IPS-18a (cell line): ENCODE measurements around the gene DDX24.

ENCODE experiments used
- H3K27ac ChIP-seq: one replicate; pipeline ENCODE4 v1.5.1; 2013; ENCODE audit warnings: low read length
- H3K27me3 ChIP-seq: one replicate; pipeline ENCODE4 v1.6.1; 2013; ENCODE audit warnings: mild to moderate bottlenecking, low read length; ENCODE audit not compliant: control insufficient read depth, insufficient read depth
- H3K36me3 ChIP-seq: one replicate; pipeline ENCODE4 v1.6.1; 2013; ENCODE audit warnings: low read depth, low read length; ENCODE audit not compliant: control insufficient read depth
- H3K4me1 ChIP-seq: one replicate; pipeline ENCODE4 v1.6.1; 2013; ENCODE audit warnings: low read depth, low read length; ENCODE audit not compliant: control insufficient read depth
- H3K4me3 ChIP-seq: one replicate; pipeline ENCODE4 v1.5.1; 2013; ENCODE audit warnings: low read length
- H3K9ac ChIP-seq: one replicate; pipeline ENCODE4 v1.6.1; 2013; ENCODE audit warnings: mild to moderate bottlenecking, low read length, moderate library complexity
- H3K9me3 ChIP-seq: one replicate; pipeline ENCODE4 v1.6.1; 2013; ENCODE audit warnings: low read depth, low read length; ENCODE audit not compliant: control insufficient read depth

DDX24 gene

GRCh38 chr14:94026173-94026888 lies 54.7 kb downstream of the DDX24 start, which contains the start of gene OTUB2:
OTUB2 (plus strand) TSS chr14:94026340; CDS start chr14:94026538, 198 bp downstream.
- H3K4me3 ChIP-seq = peak within 1 kb of the TSS; percentile 48
- H3K27ac ChIP-seq = no peak within 1 kb of the TSS
- no peaks in the 10 kb centered on the region for H3K27me3 ChIP-seq
- no peaks in the 10 kb centered on the region for H3K36me3 ChIP-seq
- H3K9ac ChIP-seq = no peak within 1 kb of the TSS
- peaks cover 17% of the 10 kb centered on the region for H3K4me1 ChIP-seq
- H3K9me3 ChIP-seq = no peaks in the 10 kb centered on the region

- Histone ChIP-seq H3K4me1 (peaks cover 17% of the 10 kb centered on the region), H3K9me3 (no peaks in the 10 kb centered on the region), H3K9ac (no peak overlapping the region), H3K4me3 (peak overlapping the region; percentile 48), H3K27ac (no peak overlapping the region), H3K36me3 (no peaks in the 10 kb centered on the region), H3K27me3 (no peaks in the 10 kb centered on the region)
These were observed 55.3 kb downstream of the DDX24 start for GRCh38 chr14:94025720-94026119.

- Histone ChIP-seq H3K9ac (no peak overlapping the region), H3K9me3 (no peaks in the 10 kb centered on the region), H3K36me3 (no peaks in the 10 kb centered on the region), H3K27ac (no peak overlapping the region), H3K27me3 (no peaks in the 10 kb centered on the region), H3K4me1 (peaks cover 17% of the 10 kb centered on the region), H3K4me3 (no peak overlapping the region)
These were observed 56.5 kb downstream of the DDX24 start for GRCh38 chr14:94024549-94024948.

- no peaks in the 10 kb centered on the region for H3K27me3 ChIP-seq
- no peaks in the 10 kb centered on the region for H3K36me3 ChIP-seq
- peaks cover 17% of the 10 kb centered on the region for H3K4me1 ChIP-seq
- H3K9me3 ChIP-seq = no peaks in the 10 kb centered on the region
- no peak overlapping the region for H3K4me3 ChIP-seq
- H3K27ac ChIP-seq = no peak overlapping the region
- H3K9ac ChIP-seq = no peak overlapping the region
These were observed 58.2 kb downstream of the DDX24 start for GRCh38 chr14:94022532-94023411.

GRCh38 chr14:94021416-94022157 lies 59.4 kb downstream of the DDX24 start:
- no peak overlapping the region for H3K4me3 ChIP-seq

GRCh38 chr14:94021001-94021400 lies 60.0 kb downstream of the DDX24 start:
- H3K27me3 ChIP-seq = no peaks in the 10 kb centered on the region
- H3K27ac ChIP-seq = no peak overlapping the region
- H3K9me3 ChIP-seq = no peaks in the 10 kb centered on the region
- no peaks in the 10 kb centered on the region for H3K36me3 ChIP-seq
- H3K9ac ChIP-seq = no peak overlapping the region
- no peak overlapping the region for H3K4me3 ChIP-seq
- peaks cover 17% of the 10 kb centered on the region for H3K4me1 ChIP-seq

More at GRCh38 chr14:94021416-94022157, 59.4 kb downstream of the DDX24 start:
- Histone ChIP-seq H3K27ac (no peak overlapping the region), H3K36me3 (no peaks in the 10 kb centered on the region), H3K9ac (no peak overlapping the region), H3K27me3 (no peaks in the 10 kb centered on the region), H3K4me1 (peaks cover 17% of the 10 kb centered on the region), H3K9me3 (no peaks in the 10 kb centered on the region)

GRCh38 chr14:94020267-94020666 lies 60.7 kb downstream of the DDX24 start:
- H3K9me3 ChIP-seq = no peaks in the 10 kb centered on the region
- H3K27me3 ChIP-seq = no peaks in the 10 kb centered on the region
- H3K27ac ChIP-seq = no peak overlapping the region
- H3K36me3 ChIP-seq = no peaks in the 10 kb centered on the region
- no peak overlapping the region for H3K9ac ChIP-seq
- no peak overlapping the region for H3K4me3 ChIP-seq
- H3K4me1 ChIP-seq = peaks cover 17% of the 10 kb centered on the region

GRCh38 chr14:94019329-94019728 lies 61.7 kb downstream of the DDX24 start:
- no peak overlapping the region for H3K9ac ChIP-seq
- H3K4me1 ChIP-seq = peaks cover 17% of the 10 kb centered on the region
- no peaks in the 10 kb centered on the region for H3K27me3 ChIP-seq
- H3K27ac ChIP-seq = no peak overlapping the region
- no peaks in the 10 kb centered on the region for H3K9me3 ChIP-seq
- no peaks in the 10 kb centered on the region for H3K36me3 ChIP-seq
- H3K4me3 ChIP-seq = no peak overlapping the region

GRCh38 chr14:94018308-94018707 lies 62.7 kb downstream of the DDX24 start:
- H3K4me1 ChIP-seq = peaks cover 17% of the 10 kb centered on the region
- no peak overlapping the region for H3K9ac ChIP-seq
- no peak overlapping the region for H3K27ac ChIP-seq
- H3K36me3 ChIP-seq = no peaks in the 10 kb centered on the region
- no peaks in the 10 kb centered on the region for H3K27me3 ChIP-seq
- no peaks in the 10 kb centered on the region for H3K9me3 ChIP-seq
- H3K4me3 ChIP-seq = no peak overlapping the region

- Histone ChIP-seq H3K4me1 (peaks cover under 1% of the 10 kb centered on the region), H3K27me3 (no peaks in the 10 kb centered on the region), H3K9ac (no peak overlapping the region), H3K36me3 (no peaks in the 10 kb centered on the region), H3K4me3 (no peak overlapping the region), H3K27ac (no peak overlapping the region), H3K9me3 (no peaks in the 10 kb centered on the region)
These were observed 64.5 kb downstream of the DDX24 start for GRCh38 chr14:94016446-94016976.

GRCh38 chr14:94015223-94015622 lies 65.8 kb downstream of the DDX24 start:
- H3K9me3 ChIP-seq = no peaks in the 10 kb centered on the region
- no peak overlapping the region for H3K4me3 ChIP-seq
- no peak overlapping the region for H3K9ac ChIP-seq
- H3K27me3 ChIP-seq = no peaks in the 10 kb centered on the region
- H3K4me1 ChIP-seq = no peaks in the 10 kb centered on the region
- no peaks in the 10 kb centered on the region for H3K36me3 ChIP-seq
- H3K27ac ChIP-seq = no peak overlapping the region
